Activated naive CD8-positive, alpha-beta T cell treated with anti-CD3 and anti-CD28 coated beads, Interleukin-2, amount 50 U/mL, for 16 hours (primary cell): ENCODE data around the gene ATP8B4.
"Not testable (repeated sequence)": the region's sequence is repeated elsewhere in the genome, so short reads cannot be mapped to it uniquely, and the experiment has no call there.

Source experiments
- DNase-seq: peaks from one replicate; pipeline ENCODE4 v3.0.0-alpha.2; 2020; ENCODE audit warnings: low read depth, low spot score

The ATP8B4 gene

DNA sequence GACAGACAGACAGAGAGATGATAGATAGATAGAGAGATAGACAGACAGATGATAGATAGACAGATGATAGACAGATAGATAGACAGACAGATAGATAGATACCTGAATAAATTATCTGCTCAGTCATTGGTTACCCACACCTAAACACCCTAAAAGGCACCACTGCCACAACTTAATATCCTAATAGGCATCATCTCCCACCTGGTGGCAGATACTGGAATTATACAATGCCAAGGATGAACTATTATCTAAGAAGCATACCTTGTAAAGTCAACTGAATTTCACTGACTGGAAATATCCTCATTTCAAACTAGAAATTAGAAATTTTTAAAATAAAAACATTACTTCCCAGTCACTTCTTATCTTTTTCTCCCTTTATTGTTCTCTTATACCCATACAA lies 19.4 kb upstream of the ATP8B4 start:
- DNase-seq: no peak

DNA sequence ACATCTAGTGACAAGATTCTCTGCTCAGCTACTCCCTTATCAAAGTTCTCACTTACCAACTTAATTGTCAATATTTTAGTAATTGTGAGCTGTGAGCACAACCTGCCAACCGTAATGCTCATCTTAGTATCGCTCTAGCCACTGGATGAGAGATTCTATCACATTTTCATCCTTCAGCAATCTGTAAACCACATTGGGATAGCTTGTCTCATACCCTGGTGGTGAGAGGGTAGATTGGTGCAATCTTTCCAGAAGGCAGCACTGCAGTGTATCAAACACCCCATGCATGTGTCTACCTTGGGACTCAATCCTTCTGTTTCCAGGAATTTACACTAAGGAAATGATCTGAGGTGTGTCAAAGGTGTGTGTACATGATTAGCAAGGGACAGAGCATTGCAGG lies 18.9 kb upstream of the ATP8B4 start:
- no peak for DNase-seq

DNA sequence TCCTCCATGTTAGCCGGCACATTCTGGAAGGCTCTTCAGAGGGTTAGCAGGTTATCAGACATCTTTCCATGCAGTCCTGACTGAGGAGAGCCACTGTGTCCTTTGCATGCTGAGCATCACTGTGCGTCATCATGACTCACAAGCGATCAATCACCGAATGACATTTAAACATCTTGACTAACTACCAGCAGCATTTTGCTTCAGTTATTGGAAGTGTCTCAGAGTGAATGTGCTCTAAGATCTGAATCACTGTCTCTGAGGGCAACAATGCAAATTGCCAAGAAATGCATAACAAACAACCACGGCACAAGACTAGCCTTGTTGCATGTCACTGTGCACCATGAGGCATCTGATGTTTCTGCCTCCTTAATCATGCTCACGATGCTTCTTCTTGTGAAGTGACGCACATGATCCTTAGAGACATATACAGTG lies 18.3 kb upstream of the ATP8B4 start:
- no peak for DNase-seq

DNA sequence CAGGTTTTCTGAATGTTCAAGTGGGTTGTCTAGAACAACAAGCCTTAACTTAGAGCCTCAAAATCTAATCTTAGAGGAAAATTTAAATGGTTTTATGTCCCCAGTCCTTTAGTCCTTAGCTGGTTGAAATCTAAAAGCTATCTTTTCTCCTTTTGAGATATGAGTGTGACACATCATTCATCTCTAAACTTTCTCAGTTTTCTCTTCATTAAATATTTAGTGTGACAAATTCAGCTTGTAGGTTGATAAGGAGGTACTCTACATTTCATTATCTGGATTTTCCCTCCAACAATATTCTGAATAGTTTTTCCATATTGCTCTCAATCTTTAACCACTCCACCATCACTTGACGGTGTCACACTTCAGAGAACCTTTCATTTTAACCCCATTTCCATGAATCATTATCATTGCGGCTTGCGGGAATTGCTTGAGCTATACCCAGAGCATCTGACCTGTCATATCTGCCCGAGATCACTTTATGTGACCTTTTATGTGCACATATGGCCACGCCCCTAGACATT lies 16.1 kb upstream of the ATP8B4 start:
- DNase-seq: no peak

DNA sequence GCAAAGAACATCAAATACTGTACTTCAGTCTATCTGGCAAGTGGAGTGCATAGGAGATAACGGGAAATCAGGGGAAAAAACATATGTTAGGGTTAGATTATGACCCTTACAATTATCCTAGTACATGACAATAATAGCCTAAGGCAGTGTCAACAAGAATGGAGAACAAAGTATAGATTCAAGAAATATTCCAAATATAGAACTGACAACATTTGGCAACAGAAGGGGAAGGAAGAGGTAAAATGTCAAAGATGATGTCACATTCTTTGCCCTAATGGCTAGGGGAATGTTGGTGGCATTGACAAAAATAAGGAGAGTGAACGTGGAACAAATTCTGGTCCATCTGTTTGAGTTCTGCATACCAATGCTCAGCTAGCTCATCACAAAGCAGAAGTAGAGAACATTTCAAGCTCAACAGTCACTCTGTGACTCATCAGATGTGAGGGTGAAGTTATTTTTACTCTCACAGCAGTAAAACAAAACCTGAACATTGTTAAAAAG lies 15.5 kb upstream of the ATP8B4 start:
- DNase-seq: no peak

DNA sequence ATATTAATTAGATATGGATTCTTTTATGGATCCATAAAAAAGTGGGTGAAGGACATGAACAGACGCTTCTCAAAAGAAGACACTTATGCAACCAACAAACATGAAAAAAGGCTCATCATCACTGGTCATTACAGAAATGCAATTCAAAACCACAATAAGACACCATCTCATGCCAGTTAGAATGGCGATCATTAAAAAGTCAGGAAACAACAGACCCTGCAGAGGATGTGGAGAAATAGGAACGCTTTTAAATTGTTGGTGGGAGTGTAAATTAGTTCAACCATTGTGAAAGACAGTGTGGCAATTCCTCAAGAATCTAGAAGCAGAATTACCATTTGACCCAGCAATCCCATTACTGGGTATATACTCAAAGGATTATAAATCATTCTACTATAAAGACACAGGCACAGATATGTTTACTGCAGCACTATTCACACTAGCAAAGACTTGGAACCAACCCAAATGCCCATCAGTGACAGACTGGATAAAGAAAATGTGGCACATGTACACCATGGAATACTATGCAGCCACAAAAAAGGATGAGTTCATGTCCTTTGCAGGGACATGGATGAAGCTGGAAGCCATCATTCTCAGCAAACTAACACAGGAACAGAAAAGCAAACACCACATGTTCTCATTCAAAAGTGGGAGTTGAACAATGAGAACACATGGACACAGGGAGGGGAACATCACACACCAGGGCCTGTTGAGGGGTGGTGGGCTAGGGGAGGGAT lies 13.4 kb upstream of the ATP8B4 start:
- not testable (repeated sequence) for DNase-seq

DNA sequence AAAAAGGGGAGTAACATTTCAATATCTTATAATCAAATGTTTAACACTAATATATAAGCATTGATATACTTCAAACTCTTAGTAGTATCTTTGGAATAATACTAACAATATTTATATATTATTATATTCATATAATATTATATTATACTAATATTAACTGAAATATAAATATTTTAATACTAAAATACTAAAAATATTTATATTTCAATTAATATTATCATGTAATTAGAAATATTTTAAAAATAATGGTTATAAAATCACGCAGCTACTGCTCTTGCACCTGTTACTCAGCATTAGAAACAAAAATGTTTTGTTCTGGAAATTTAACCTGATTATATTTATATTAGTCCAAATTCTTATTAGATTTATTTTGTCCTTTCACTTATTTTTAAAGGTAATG lies 12.6 kb upstream of the ATP8B4 start:
- DNase-seq: no peak

DNA sequence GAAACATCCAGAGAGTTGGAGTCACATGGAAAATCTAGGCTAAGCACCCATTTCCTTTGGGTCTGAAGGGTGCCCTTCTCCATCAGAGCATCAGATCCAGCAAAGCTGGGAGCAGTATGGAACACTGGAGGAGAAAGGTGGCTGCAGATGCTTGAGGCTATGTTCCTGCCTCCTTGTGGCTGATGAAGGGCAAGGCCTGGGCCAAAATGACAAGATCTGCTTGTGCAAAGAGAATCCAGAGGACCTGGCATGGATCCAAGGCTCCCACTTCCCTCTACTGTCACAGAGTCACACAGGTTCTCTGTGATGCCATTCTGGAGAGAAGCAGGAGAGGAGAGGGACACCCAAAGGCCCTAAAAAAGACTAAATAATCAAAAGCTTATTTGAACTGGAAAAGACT lies 9.2 kb upstream of the ATP8B4 start:
- DNase-seq: no peak

DNA sequence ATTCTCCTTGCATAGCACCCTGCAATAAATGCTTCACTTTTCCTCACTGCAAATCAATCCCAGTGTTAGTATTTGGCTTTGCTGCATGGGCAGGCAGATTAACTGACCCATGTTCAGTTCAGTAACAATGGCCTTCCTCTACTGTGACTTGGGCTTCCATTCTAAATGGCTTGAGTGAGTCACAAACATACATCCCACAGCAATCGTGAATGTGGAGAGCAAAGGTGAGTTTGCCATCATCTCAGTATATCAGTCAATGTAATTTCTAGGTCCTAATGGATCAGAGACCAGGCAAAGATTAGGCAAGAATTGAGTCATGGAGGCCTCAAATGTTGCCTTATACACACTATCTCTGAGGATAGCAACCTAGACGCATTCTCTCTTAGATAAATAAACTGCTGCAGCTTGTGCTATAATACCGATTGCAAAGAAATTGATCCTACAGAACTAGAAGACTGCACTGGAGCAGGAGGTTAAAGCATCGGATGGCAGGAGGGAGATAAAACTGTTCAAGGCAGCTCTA lies 8.3 kb upstream of the ATP8B4 start:
- no peak for DNase-seq

DNA sequence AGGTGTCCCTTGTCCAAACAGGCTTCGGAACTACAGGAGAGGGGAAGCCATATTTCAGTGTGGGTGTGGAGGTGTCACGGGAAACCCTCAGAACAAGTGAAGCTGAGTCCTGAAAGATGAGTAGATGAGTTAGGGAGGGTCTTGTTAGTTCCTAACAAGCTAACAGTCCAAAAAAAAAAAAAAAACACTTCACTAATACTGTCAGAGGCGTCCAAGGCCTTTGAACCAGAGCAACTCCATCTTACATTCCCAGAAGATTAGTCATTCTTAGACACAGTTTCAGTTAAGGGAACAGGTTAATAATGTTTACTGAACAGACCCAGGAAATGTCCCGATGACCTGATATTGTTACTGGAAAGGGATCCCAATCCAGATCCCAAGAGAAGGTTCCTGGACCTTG lies 7.0 kb upstream of the ATP8B4 start:
- no peak for DNase-seq

DNA sequence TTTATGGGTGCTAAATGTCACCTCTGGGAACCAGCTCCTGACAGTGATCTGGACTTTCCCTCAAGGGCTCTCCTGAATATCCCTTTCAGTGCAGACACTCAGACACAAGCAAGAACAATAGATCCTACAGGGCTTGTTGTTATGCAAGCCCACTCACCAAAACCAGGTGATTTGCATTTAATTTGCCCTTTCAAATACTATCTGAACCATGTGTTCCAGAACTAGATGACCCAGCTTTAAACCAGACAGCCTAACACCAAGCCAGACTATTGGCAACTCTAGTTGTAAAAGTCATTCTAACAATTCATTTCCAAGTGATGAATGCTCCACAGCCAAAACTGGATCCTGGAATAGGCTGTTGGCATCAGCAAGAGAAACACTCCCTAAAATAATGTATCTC lies 5.6 kb upstream of the ATP8B4 start:
- DNase-seq: no peak

DNA sequence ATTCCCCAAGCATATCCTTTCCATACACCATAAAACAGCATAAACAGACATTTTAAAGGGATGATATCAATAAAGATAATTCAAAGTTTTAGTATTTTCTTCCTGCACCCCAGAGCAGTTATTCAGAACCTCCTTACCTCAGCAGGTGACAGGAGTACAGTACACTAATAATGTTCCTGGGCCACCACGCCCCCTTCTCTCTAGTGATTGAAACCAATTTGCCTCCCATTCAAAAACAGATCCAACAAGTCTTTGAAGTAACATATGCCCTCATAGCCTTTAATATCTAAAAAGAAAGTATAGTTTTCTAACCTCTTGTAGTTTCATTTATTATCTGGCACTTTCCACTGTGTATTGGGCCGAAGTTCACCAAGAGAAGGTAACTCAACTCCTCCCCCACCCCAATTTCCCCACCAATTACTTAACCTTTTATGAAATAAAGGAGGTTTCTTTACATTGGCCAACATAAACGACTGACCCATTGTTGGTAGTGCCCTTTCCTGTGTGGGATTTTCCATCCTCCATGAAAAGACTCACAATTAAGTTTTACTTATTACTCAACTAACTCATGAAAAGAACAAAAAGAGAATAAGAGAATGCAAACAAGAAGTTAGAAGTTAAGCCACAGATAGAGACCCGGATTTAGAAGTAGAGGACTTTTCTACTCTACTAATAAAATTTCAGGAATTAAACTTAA lies 5.0 kb upstream of the ATP8B4 start:
- no peak for DNase-seq

DNA sequence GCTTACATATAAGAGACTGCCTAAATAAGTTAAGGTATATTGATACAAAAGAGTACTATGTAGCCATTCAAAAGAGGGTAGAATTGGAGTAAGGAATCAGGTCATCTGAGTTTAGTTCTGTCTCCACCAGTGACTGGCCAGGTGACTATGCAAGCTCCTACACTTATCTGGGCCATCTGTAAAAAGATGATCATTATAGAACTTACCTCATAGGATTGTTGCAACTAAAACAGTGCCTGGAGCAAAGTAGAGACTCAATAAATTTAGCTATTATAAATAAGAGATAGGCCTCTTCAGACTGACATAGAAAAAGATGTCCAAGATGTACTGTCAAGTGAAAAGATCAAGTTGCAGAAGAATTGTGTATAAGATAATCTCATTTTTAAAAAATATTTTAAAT lies 1.7 kb upstream of the ATP8B4 start:
- DNase-seq: no peak

DNA sequence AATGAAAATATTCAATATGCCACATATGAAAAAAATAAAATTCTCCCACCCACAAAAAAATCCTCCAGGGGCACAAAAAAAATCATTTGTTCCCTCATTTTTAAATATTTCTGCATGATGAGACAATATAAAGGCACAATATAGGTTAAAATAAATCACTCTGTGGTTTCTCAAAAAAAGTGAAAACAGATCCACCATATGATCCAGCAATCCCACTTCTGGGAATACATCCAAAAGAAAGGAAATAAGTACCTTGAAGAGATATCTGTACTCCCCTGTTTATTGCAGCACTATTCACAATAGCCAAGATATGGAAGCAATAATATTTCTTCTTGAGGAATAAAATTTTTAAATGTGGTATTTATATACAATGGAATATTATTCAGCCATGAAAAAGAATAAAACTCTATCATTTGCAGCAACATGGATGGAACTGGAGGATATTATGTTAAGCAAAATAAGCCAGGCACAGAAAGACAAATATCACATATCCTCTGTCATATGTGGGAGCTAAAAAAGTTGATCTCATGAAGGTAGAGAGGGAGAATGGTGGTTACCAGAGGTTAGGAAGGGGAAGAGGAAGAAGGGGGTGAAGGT lies 1.5 kb downstream of the ATP8B4 start:
- no peak for DNase-seq

DNA sequence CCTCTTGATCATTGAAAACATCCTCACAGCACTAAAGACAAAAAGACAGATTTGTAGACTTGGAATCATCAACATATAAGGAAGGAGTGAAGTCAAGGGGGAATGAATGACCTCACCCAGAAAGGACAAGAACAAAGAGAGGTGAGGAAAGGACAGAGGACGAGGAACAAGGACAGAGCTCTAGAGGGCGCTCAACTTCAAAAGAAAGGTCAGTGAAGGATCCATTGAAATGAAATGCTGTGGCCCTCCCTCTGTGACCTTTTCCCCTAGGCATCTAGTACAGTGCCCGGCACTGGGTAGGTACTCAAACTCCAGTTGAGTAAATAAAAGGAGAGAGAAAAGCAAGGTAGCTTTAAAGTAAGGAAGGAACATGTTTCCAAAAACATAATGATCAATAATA lies 2.6 kb downstream of the ATP8B4 start:
- no peak for DNase-seq

DNA sequence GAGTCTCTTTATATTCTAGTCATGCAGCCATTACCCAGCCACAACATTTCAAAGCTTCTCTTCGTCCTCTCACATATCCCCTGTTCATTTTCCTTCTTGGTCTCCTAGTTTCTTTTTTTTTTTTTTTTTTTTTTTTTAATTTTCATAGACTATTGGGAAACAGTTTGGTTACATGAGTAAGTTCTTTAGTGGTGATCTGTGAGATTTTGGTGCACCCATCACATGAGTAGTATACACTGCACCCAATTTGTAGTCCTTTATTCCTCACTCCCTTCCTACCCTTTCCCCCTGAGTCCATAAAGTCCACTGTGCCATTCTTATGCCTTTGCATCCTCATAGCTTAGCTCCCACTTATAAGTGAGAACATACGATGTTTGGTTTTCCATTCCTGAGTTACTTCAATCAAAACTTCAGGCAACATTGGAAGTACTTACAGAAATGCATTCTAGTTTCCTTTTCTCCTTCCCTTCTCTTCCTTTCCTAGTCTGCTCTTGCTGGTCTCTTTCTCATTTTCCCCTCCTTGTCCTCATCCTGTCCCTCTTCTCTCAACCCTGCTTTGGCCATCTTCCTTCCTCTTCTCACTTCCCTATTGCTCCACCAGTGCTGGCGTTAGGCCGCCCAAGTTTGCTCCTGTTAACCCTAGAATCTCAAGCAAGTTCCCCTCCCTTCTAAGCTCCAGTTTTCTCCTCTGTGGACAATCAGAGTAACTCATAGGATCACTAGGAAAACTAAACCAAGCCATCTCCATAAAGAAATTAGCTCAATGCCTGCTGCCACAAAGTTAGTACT lies 4.8 kb downstream of the ATP8B4 start:
- no peak for DNase-seq

DNA sequence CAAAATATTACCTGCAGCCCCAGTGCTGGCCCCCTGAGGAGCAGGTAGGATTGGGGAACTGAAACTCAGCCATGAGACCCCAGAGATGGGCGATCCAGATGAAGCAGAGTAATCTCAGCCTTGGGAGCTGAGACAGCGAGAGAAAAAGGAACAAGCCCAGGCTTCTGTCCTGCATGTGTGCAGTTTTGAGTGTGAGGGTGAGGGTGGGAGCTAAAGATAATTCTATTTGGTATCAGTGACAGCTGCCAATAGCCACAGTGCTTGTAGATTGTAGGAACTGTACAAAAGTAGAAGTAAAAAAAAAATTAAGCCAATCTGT lies 5.9 kb downstream of the ATP8B4 start:
- no peak for DNase-seq

DNA sequence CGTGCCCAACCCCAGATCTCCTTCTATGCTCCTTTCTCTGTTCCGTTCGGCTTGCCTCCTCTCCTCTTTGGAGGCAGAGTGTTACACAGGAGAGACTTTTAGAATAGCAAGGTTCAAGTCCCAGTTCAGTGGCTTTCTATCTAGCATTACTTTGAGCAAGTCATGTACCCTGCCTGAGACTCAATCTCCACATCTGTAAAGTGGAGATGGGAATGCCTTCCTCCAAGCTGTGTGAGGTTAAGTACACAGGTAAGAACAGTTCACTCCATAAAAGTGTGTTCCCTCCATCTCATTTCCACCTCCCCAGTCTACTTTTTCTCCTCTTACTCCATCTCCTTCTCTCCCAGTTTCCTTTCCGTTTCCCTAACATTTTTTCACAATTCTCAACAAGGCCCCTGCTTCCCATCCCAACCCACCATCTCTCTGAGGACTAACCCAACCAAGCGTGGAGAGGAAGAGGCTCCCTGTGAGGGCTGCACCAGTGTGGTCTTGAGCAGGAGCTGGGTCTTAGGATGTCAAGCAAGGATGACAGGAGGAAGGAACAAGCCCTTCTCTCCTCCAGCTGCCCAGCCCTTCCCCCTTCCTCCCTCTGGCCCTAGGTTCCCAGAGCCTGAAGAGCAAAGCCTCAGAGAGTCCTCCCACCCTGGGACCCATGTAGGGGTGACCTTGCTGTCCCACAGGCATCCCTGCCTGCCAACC lies 6.4 kb downstream of the ATP8B4 start:
- DNase-seq: no peak

DNA sequence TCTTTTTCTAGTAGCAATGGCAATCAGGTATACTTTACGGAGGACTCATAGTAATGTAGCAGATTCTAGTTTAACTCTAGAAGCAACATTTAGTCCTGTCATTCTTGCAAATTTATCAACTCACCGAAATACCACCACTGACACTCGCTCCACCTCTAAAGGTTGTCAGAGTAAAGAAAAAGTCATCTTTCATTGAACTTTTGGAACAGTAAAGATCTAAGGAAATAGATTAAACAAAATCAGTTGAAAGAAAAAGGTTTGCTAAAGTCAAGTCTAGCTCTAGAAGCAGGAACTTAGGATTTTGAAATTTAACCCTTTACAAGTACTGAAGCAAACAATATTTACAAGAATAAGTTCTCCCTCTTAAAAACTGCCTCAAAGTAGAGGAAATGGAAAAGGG lies 8.7 kb downstream of the ATP8B4 start:
- no peak for DNase-seq

DNA sequence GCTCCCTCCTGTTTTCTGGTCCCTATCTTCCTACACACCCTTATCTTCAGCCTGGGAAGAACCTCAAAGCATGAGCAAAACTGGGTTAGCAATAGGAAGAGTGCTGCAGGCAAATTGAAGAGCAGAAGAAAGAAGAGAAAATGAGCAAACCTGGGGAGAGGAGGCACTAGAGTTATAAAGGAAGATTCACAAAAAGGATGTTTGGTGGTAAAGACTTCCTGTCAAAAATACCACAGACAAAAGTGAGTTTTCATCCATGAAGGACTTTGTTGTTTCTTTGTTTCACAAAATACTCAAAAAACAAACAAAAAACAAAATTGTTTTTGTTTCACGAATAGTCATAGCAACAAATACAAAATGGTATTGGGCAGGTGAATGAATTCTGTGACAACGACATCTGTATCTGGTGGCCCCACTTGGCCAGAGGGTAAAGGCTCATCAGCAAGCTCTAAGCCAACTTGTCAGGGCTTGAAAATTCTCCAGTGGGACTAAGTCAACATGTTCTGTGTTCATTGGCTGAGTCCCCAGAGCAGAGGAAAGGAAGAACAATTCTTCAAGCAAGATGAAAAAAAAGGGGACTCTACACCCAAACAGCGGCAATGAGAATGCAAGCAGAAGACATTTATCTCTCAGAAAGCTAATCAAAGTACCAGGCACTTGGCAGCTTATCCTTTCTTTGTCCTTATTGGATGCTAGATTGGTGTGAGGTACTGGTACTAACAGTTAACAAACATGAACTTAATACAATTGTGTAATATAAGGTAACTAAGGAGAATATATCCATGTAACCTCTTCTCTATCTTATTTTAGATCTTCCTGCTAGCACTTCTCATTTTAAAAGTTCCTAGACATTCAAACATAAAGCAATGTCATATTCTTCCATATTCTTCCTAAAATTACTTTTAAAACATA lies 9.7 kb downstream of the ATP8B4 start:
- no peak for DNase-seq
